GM12874 (cell line): ENCODE results near the gene PLXNB2.

Source experiments
- CTCF ChIP-seq: IDR thresholded peaks from 2 replicates; pipeline ENCODE4 v1.5.1; 2011; ENCODE audit warnings: low read depth, mild to moderate bottlenecking, control low read depth, low read length, moderate library complexity; ENCODE audit not compliant: insufficient read depth

PLXNB2 gene

GRCh38 chr22:50260434-50260800 is 47.0 kb downstream of the PLXNB2 start:
- no peak for TF ChIP-seq CTCF

GRCh38 chr22:50259302-50259701 is 48.1 kb downstream of the PLXNB2 start:
- TF ChIP-seq CTCF = no peak

GRCh38 chr22:50258361-50259292 is 48.8 kb downstream of the PLXNB2 start:
- TF ChIP-seq CTCF = no peak

GRCh38 chr22:50257451-50258360 is 49.7 kb downstream of the PLXNB2 start:
- no peak for TF ChIP-seq CTCF

- no peak for TF ChIP-seq CTCF
Measured at GRCh38 chr22:50257041-50257440, 50.4 kb downstream of the PLXNB2 start.

GRCh38 chr22:50256258-50256862 is 51.1 kb downstream of the PLXNB2 start:
- no peak for TF ChIP-seq CTCF

- no peak for TF ChIP-seq CTCF
Measured at GRCh38 chr22:50255607-50256006, 51.8 kb downstream of the PLXNB2 start.
